ENCODE results near the gene VPREB3. TPM values are rescaled to one million over a fixed set of nuclear protein-coding genes. Genes with fewer than 3 reads are reported as not detected.

The VPREB3 gene
- polyA plus RNA-seq, 4 donors: 0.51 to 1.1 (median 0.77) TPM

DNA sequence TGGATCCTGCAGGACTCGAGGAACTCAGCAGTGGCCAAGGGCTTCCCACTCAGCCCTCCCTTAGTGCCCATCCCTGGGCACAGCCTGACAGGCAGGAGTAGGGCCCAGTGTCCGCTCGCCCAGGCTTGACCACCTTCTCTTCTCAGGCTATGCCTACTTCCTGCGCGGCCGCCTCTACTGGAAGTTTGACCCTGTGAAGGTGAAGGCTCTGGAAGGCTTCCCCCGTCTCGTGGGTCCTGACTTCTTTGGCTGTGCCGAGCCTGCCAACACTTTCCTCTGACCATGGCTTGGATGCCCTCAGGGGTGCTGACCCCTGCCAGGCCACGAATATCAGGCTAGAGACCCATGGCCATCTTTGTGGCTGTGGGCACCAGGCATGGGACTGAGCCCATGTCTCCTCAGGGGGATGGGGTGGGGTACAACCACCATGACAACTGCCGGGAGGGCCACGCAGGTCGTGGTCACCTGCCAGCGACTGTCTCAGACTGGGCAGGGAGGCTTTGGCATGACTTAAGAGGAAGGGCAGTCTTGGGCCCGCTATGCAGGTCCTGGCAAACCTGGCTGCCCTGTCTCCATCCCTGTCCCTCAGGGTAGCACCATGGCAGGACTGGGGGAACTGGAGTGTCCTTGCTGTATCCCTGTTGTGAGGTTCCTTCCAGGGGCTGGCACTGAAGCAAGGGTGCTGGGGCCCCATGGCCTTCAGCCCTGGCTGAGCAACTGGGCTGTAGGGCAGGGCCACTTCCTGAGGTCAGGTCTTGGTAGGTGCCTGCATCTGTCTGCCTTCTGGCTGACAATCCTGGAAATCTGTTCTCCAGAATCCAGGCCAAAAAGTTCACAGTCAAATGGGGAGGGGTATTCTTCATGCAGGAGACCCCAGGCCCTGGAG, 29.3 kb upstream of the VPREB3 start:
- no peak for DNase-seq (ENCODE audit: low read depth in 4 of 4, low spot score in 2 of 4)

GRCh38 chr22:23782703-23783102, 28.5 kb upstream of the VPREB3 start:
- DNase-seq (ENCODE audit: low read depth in 4 of 4, low spot score in 2 of 4): no peak

- no peak for DNase-seq (ENCODE audit: low read depth in 4 of 4, low spot score in 2 of 4)
Observed at GRCh38 chr22:23782252-23782651, 28.0 kb upstream of the VPREB3 start.

GRCh38 chr22:23781511-23782183, 27.4 kb upstream of the VPREB3 start:
- no peak for DNase-seq (ENCODE audit: low read depth in 4 of 4, low spot score in 2 of 4)

GRCh38 chr22:23781065-23781464, 26.8 kb upstream of the VPREB3 start:
- DNase-seq (ENCODE audit: low read depth in 4 of 4, low spot score in 2 of 4): no peak

DNA sequence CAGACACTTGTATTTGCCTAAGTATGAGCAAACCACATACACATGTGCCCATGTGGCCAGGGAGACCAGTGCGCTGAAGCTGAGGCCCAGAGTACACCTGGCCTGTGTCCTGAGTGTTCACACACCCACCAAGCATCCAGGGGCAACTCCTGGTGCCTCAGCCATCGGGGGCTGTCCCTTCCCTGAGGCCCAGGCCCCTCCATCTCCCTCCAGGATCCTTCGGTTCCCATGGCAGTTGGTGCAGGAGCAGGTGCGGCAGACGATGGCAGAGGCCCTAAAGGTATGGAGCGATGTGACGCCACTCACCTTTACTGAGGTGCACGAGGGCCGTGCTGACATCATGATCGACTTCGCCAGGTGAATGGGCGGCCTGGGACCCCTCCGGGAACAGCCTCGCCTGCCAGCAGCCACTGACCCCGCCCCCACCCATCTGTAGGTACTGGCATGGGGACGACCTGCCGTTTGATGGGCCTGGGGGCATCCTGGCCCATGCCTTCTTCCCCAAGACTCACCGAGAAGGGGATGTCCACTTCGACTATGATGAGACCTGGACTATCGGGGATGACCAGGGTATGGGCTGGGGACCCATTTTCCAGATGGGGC, 26.0 kb upstream of the VPREB3 start:
- no peak for DNase-seq (ENCODE audit: low read depth in 4 of 4, low spot score in 2 of 4)

DNA sequence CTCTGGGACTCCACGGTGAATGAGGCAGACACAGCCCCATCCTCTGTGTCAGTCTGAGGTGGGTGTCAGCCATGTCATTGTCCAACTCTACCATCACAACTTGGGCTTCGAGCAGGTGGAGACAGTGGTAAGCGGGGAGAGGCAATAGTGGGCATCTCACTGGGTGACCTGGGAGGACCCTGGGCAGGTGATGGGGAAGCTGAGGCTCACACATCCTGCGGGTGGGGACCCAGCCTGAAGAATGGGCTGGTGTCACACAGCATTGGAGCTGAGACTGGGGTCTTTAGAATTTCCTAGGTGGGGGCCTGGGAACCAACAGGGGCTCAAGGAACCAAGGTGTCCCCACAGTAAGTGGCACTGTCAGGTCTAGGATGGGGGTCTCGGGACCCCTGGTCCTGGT, 25.5 kb upstream of the VPREB3 start:
- DNase-seq (ENCODE audit: low read depth in 4 of 4, low spot score in 2 of 4): no peak

GRCh38 chr22:23779083-23779482, 24.9 kb upstream of the VPREB3 start:
- no peak for DNase-seq (ENCODE audit: low read depth in 4 of 4, low spot score in 2 of 4)

- DNase-seq (ENCODE audit: low read depth in 4 of 4, low spot score in 2 of 4): no peak
Observed at GRCh38 chr22:23778577-23778900, 24.3 kb upstream of the VPREB3 start.

DNA sequence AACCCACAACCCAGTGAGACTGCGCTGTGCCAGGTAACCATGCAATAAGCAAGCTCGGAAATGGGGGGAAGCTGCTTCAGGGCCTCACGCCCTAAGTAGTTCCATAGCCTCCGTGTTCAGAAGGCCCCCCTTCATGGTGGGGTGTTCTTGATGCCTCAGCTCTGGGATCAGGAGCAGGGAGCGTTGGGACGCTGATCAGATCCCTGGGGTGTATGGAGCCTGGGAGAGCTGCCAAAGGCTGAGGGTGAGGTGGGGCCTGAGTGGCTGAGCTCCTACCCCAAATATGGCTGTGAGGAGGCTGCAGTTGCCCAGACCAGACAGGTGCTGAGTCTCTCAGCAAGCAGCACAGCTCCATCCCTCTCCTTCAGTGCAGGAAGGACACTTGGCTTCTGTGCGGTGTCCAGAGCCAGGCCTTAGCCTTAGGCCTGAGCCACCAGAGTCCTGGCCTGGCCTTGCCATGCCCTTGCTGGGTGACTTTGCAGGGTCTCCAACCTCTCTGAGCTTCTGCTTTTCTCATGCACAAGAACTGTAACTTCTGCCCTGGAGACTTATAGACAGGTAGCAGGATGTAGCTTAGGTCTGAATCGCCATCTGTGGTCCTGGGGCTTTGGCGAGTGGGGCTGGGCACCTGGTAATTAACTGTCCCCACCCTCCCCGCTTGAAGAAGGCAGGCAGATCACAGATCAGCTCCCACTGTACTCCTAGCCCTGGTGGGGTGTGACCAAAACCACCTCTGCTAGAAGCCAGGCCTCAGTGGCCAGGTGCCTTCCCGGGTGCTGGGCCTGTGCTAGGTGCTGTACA, 23.8 kb upstream of the VPREB3 start:
- DNase-seq (ENCODE audit: low read depth in 4 of 4, low spot score in 2 of 4): no peak

DNA sequence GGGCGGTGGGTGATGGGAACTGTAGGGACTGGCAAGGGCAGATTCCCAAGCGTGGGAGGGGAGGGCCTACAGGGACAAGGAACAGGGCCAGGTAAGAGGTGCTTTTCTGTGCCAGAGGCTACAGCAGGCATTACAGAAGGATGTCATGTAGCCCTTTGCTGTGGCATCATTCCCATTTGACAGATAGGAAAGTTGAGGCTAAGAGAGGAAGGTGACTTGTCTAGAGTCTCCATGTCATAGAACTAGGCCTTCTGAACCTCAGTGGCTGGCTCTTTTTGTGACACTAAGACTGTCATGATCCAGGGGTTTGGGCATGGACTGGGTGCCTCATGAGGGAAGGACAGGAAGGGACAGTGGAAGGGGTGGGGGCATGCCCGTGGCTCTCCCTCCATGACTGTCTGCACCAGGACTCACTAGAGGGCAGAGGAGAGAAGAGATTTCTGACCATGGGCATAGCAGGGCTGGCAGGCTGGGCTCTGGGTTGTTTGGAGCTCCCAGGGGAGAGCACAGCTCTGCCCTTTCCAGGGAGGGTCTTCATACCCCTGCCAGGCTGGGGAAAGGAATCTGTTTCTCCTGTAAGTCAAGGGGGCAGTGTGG, 21.7 kb upstream of the VPREB3 start:
- DNase-seq (ENCODE audit: low read depth in 4 of 4, low spot score in 2 of 4): no peak

- DNase-seq (ENCODE audit: low read depth in 4 of 4, low spot score in 2 of 4): no peak
Observed at GRCh38 chr22:23774922-23775436, 20.8 kb upstream of the VPREB3 start.

DNA sequence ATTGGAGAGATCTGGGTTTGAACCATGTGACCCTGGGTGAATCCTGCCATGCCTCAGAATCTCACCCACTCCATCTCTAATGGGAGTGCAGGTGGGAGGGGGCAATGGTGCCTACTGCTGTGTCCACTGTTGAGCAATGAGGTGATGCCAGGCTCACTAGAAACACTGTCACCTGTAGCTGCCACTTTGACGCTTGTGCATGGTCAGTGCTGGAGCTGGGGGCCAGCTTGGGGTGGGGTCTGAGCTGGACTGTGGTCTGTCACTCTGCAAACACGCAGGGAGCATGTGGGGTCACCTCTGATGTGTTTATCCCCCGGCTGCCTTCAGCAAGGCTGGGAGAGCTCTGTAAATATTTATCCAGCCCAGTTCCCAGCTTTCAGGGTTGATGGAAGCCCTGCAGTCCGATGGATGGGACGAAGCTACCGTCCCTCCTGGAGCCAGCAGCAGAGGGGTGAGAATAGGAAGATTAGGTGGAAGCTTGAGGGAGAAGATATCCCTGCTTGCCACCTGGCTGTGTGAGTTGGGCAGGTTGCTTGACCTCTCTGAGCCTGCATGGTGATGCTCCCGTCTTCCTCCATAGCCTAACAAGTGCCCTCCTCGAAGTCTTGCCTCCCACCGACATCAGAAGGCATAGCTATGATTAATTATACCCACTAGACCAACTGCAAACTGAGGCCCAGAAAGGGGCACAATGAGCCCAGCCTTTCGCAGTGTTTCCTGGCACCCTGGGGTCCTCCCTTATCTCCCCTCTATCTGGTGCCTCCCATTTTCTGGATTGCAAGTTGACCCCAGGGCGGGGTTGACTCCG, 20.1 kb upstream of the VPREB3 start:
- DNase-seq (ENCODE audit: low read depth in 4 of 4, low spot score in 2 of 4): no peak

GRCh38 chr22:23773483-23774113, 19.4 kb upstream of the VPREB3 start:
- DNase-seq (ENCODE audit: low read depth in 4 of 4, low spot score in 2 of 4): no peak

DNA sequence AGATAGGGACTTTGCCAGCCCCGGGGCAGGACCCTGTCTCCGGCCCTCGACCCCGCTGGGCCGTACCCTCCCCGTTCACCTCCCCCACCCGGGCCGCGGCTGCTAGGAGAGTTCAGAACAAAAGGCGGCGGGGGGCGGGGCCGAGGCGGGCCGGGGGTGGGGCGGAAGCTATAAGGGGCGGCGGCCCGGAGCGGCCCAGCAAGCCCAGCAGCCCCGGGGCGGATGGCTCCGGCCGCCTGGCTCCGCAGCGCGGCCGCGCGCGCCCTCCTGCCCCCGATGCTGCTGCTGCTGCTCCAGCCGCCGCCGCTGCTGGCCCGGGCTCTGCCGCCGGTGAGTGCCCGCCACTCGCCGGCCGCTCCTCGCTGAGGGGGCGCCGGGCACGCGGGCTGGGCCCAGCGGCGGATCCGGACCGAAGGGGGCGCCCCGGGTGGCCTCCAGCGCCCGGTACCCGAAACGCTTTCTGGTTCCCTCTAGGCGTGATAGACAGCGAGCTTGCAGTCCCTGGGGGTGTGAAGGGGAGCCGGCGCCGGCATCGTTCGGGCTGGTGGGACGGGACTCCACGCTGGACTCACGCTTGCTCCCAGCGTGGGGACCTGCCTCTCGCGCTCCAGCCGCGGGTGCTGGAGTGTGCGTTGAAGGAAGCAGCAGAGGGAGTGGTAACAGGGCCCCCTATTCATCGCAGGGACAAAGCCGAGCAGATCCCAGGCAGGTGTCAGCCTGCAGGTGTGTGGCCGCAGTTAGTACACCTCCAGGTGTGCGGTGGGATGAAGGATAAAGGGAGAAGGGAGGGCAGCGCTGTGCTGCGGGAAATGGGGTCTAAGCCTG, 18.6 kb upstream of the VPREB3 start, which contains the start of gene MMP11:
Gene MMP11, plus strand, starts transcription at position 201 of the 825 bp plus-strand sequence. Its CDS starts 22 bp downstream, at position 223.
- no peak for DNase-seq (ENCODE audit: low read depth in 4 of 4, low spot score in 2 of 4)

DNA sequence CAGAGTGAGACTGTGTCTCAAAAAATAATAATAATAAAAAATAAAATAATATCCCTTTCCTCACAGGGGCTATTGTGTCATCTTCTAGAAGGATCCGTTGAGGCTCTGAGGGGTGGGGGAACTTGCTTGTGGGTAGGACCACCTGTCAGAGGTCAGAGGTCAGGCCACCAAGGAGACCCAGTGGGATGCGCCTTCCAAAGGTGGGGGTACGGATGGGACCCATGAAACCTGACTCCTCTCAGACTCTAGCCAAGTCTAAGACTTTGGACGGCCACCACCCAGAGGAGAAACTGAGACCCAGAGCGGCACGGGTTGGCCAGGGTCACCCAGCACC, 18.1 kb upstream of the VPREB3 start:
- DNase-seq (ENCODE audit: low read depth in 4 of 4, low spot score in 2 of 4): no peak

DNA sequence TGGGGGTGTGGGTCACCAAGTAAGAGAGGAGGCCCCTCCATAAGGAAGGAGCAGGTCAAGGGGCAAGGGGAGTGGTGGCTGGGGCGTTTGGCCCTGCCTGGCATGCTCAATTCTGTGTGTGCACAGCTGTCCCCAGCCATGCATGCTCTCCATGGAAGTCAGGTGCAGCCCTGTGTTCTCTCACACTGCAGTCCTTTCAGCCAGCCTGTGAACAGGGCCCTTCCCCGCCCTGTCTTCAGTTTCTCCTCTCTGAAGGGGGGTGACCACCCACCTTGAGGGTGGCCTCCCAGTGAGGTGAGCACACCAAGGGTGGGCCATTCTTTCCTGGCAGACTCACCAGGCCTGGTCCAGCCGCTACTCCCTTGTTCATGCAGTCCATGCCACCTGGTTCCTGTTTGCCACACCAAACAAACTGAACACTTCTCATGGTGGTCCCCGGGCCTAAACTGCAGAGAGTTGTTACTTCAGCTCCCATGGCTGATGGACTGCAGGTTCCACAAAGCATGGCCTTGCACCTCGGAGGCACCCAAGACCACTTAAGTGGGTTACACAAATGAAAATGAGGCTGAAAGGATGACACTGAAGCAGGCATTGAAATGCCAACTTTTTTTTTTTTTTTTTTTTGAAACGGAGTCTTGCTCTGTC, 15.2 kb upstream of the VPREB3 start:
- DNase-seq (ENCODE audit: low read depth in 4 of 4, low spot score in 2 of 4): no peak

All from left renal cortex interstitium (tissue), 4 donors.